ENCODE data around the gene ABHD16B. TPM values are rescaled to one million over a fixed set of nuclear protein-coding genes. Genes with fewer than 3 reads are reported as not detected.

ABHD16B gene
- total and polyA plus RNA-seq, 2 of the 13 experiments (the other 11 are each of a cell fraction or from before 2014, with no cell fraction given): not detected

DNA sequence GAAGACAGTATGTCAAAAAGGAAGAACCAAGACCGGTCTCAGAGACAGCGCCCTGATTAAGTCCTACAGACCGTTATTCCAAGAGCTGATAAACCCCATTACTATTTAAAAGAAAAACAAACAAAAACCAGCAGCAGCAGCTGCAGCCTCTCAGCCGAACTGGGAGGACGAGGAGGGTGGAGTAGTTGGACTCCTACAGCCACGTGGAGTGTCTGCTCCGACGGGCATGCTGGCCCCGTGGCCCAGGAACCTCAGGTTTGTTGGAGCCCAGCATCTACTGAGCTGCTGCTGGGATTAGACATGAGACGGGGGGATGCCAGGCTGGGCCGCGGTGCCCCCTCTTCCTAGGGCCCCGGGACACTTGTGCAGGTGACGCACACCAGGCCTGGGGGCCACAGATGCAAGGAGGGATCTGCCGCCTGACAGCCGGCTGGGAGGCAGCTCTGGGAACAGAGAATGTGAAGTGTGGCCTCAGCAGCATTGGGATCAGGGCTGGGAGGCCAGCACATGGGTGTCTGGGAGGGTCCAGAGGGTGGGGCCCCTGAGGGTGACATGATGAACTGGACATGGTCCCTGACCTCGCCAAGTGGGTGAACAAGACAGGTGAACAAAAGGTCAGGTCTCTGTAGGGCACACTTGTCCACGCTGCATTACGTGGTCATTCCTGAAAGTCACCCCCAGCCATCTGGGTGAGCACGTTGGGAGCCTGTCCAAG lies 27.4 kb upstream of the ABHD16B start (continued):
- TF ChIP-seq, protein P1, sequence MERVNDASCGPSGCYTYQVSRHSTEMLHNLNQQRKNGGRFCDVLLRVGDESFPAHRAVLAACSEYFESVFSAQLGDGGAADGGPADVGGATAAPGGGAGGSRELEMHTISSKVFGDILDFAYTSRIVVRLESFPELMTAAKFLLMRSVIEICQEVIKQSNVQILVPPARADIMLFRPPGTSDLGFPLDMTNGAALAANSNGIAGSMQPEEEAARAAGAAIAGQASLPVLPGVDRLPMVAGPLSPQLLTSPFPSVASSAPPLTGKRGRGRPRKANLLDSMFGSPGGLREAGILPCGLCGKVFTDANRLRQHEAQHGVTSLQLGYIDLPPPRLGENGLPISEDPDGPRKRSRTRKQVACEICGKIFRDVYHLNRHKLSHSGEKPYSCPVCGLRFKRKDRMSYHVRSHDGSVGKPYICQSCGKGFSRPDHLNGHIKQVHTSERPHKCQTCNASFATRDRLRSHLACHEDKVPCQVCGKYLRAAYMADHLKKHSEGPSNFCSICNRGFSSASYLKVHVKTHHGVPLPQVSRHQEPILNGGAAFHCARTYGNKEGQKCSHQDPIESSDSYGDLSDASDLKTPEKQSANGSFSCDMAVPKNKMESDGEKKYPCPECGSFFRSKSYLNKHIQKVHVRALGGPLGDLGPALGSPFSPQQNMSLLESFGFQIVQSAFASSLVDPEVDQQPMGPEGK (CRISPR knock-in tag; IDR thresholded peaks at IDR 0.05): peak; percentile 49; the same call in 1 of the 2 replicates
- TF ChIP-seq MED13 (CRISPR knock-in tag; IDR thresholded peaks at IDR 0.05): no peak
- no peak for TF ChIP-seq MAFF (IDR thresholded peaks at IDR 0.05; ENCODE audit: low read depth, low read length)
- TF ChIP-seq ZNF431 (CRISPR knock-in tag; IDR thresholded peaks at IDR 0.05; ENCODE audit: borderline replicate concordance, low read depth): no peak

DNA sequence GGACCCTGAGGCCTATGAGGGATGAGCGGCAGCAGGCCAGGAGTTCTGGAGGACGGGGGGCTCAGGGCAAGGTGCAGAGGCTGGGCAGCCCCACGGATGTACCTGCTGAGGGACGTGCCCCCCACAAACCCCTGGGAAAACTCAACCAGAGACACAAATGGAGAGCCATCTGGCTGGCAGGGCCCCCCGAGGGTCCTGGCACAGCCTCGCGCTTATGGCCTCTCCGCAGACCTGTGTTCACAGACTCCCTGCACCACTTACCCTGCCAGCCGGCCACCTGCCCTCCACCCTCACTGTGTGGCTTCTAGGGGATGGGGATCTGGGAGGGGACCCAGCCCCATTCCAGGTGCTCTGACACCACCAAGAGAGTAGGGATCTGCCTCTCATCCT lies 26.8 kb upstream of the ABHD16B start:
- peak overlapping the region; percentile 52 for H3K4me2 ChIP-seq (ENCODE audit: low read depth, low read length)
- no peaks in the 10 kb centered on the region for H3K36me3 ChIP-seq (replicated peaks in 1 of 2; ENCODE audit: control insufficient read depth in 1 of 2, insufficient read depth in 2 of 2, low read length in 2 of 2)
- WGBS (ENCODE audit: low lambda C conversion rate): 67% methylated on average over 9 of the region's 9 CpGs
- no peak overlapping the region for H3K27ac ChIP-seq (ENCODE audit: extremely low read length, insufficient read depth, low read length)
- H2AFZ ChIP-seq (ENCODE audit: low read length): no peak overlapping the region
- BruUV-seq (replicated peaks): no TSS peak
- no peaks in the 10 kb centered on the region for H4K20me1 ChIP-seq (ENCODE audit: insufficient read depth, low read length)
- in situ Hi-C loops (cut with HindIII; ENCODE audit: extremely low pct_ligation_motif_present, low pct_unique_long_range_greater_than_20kb): no loop called here
- no peak for ATAC-seq
- intact Hi-C loops (cut with micrococcal nuclease; ENCODE audit: unreplicated experiment): no loop called here
- H3K27me3 ChIP-seq (ENCODE audit: control insufficient read depth in 1 of 2, insufficient read depth in 2 of 2, low read length in 2 of 2): peaks cover 16 to 51% of the 10 kb centered on the region in 2 experiments
- no peak overlapping the region for H3K9ac ChIP-seq (ENCODE audit: insufficient read depth, low read depth, low read length)
- POLR2A ChIA-PET: interaction anchor here (0.6 to 1.0 kb wide), 4 partner anchors 17 to 31 kb away, joined by 3 to 6 read pairs (median 4); partner anchors contain the start of gene TPD52L2
- FAIRE-seq: no peak
- H3K79me2 ChIP-seq (ENCODE audit: insufficient read depth, low read length): no peaks in the 10 kb centered on the region
- CTCF ChIA-PET (ENCODE audit: low intra/inter-chr PET ratio, low total read pairs): no interaction called here
- peak overlapping the region in 1 of 3 experiments; percentile 41; a peak in 1 of 6 replicates for H3K4me3 ChIP-seq (replicated peaks in 1 of 3; ENCODE audit: insufficient read depth in 1 of 3, low read depth in 2 of 3, low read length in 3 of 3)
- no peak for DNase-seq (ENCODE audit: low spot score)
- H3K9me3 ChIP-seq (ENCODE audit: low read length): no peaks in the 10 kb centered on the region
- H3K4me1 ChIP-seq (ENCODE audit: insufficient read depth, low read length): peaks cover 58% of the 10 kb centered on the region
- TF ChIP-seq, protein P2, sequence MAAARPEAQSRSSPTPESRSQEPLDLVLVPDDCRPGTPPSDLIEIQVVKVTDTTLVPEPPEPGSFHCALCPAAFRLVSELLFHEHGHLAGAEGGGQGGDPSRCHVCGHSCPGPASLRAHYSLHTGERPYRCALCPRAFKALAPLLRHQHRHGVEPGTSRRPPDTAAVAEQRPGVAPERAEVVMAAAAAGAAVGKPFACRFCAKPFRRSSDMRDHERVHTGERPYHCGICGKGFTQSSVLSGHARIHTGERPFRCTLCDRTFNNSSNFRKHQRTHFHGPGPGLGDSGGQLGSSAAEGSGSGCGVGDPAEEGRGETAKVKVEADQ (CRISPR knock-in tag; IDR thresholded peaks at IDR 0.05; ENCODE audit: borderline replicate concordance): no peak
- TF ChIP-seq ZNF619 (CRISPR knock-in tag; IDR thresholded peaks at IDR 0.05): no peak
- no peak for TF ChIP-seq MTF2 (CRISPR knock-in tag; IDR thresholded peaks at IDR 0.05; ENCODE audit: borderline replicate concordance)
- 0 out of 2 replicates have a peak, but pooled peaks have one; percentile 40 for TF ChIP-seq FLYWCH1 (CRISPR knock-in tag; IDR thresholded peaks at IDR 0.05)
- TF ChIP-seq U2AF2 (IDR thresholded peaks at IDR 0.05; ENCODE audit: low read depth, low read length): no peak
- TF ChIP-seq DR1 (CRISPR knock-in tag; IDR thresholded peaks at IDR 0.05): peak; percentile 21; the same call in 1 of the 2 replicates
- TF ChIP-seq MATR3 (CRISPR knock-in tag; IDR thresholded peaks at IDR 0.05): 0 out of 2 replicates have a peak, but pooled peaks have one; percentile 64
- no peak for TF ChIP-seq ZNF713 (CRISPR knock-in tag; IDR thresholded peaks at IDR 0.05)
- no peak for TF ChIP-seq HNF4A (CRISPR knock-in tag; IDR thresholded peaks at IDR 0.05)
- TF ChIP-seq KDM5B (CRISPR knock-in tag; IDR thresholded peaks at IDR 0.05; ENCODE audit: borderline replicate concordance): 0 out of 2 replicates have a peak, but pooled peaks have one; percentile 48
- no peak for TF ChIP-seq SRY (CRISPR knock-in tag; IDR thresholded peaks at IDR 0.05)
- TF ChIP-seq SCMH1 (CRISPR knock-in tag; IDR thresholded peaks at IDR 0.05; ENCODE audit: borderline replicate concordance): no peak
- TF ChIP-seq, protein P3, sequence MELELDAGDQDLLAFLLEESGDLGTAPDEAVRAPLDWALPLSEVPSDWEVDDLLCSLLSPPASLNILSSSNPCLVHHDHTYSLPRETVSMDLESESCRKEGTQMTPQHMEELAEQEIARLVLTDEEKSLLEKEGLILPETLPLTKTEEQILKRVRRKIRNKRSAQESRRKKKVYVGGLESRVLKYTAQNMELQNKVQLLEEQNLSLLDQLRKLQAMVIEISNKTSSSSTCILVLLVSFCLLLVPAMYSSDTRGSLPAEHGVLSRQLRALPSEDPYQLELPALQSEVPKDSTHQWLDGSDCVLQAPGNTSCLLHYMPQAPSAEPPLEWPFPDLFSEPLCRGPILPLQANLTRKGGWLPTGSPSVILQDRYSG (CRISPR knock-in tag; IDR thresholded peaks at IDR 0.05): no peak
- TF ChIP-seq RARG (CRISPR knock-in tag; IDR thresholded peaks at IDR 0.05; ENCODE audit: low read depth): no peak
- TF ChIP-seq XBP1 (CRISPR knock-in tag; IDR thresholded peaks at IDR 0.05): no peak
- TF ChIP-seq, protein P4, sequence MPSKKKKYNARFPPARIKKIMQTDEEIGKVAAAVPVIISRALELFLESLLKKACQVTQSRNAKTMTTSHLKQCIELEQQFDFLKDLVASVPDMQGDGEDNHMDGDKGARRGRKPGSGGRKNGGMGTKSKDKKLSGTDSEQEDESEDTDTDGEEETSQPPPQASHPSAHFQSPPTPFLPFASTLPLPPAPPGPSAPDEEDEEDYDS (CRISPR knock-in tag; IDR thresholded peaks at IDR 0.05): no peak

All from HepG2 (cell line).